ENCODE measurements around the gene RITA1. TPM values are rescaled to one million over a fixed set of nuclear protein-coding genes. Genes with fewer than 3 reads are reported as not detected.

Gene RITA1
- total RNA-seq, 1 experiment from 2014 or later = 20.7 TPM

DNA sequence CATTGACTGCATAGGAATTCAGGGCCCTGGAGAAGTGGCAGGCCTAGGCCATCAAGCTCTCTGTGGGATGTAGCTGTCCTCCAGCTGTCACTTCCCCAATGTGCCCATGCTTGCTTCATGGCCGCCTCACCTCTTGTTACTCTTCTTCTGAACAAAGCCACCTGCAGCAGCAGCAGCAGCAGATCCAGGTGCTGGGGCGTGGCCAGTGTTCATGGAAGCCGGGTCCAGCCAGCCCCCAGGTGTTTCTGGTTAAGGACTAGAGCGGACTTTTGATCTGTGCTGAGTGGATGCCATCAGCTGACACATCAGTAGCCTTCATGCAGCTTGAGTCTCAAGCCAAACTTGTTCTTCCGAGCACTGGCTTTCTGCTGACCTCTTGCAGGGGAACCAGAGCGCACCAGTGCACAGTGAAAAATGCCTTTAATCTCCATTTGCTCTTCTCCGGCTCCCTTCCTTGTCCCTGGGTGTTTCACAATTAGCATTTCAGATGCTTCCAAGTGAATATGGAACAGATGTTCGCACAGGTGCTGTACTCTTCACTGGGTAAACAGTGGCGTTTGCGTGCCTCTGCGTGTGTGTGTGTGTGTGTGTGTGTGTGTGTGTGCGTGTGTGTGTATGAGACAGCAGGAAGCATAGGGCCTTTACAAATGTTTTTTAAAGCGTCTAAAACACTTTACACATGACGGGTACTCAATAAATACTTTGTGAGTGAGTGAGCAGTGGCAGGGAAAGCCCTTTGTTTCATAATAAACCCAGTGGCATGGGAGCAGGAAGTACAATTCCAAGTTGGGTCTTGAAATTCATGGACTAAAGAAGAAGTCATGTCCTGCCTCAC lies 55.9 kb downstream of the RITA1 start (continued):
- TF ChIP-seq, protein P1, sequence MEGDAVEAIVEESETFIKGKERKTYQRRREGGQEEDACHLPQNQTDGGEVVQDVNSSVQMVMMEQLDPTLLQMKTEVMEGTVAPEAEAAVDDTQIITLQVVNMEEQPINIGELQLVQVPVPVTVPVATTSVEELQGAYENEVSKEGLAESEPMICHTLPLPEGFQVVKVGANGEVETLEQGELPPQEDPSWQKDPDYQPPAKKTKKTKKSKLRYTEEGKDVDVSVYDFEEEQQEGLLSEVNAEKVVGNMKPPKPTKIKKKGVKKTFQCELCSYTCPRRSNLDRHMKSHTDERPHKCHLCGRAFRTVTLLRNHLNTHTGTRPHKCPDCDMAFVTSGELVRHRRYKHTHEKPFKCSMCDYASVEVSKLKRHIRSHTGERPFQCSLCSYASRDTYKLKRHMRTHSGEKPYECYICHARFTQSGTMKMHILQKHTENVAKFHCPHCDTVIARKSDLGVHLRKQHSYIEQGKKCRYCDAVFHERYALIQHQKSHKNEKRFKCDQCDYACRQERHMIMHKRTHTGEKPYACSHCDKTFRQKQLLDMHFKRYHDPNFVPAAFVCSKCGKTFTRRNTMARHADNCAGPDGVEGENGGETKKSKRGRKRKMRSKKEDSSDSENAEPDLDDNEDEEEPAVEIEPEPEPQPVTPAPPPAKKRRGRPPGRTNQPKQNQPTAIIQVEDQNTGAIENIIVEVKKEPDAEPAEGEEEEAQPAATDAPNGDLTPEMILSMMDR (IDR thresholded peaks at IDR 0.05 in 2 of 3, conservative IDR thresholded peaks at IDR 0.05 in 1 of 3; ENCODE audit: borderline replicate concordance in 1 of 3, insufficient read depth in 1 of 3, low read depth in 2 of 3, low read length in 2 of 3) = no peak
- TF ChIP-seq ZFX (IDR thresholded peaks at IDR 0.05) = no peak
- TF ChIP-seq SIN3A (IDR thresholded peaks at IDR 0.05; ENCODE audit: low read depth) = no peak
- TF ChIP-seq ZNF274 (IDR thresholded peaks at IDR 0.05; ENCODE audit: low read depth, low read length) = no peak
- TF ChIP-seq CBX3 (IDR thresholded peaks at IDR 0.05; ENCODE audit: low read depth) = no peak
- no peak for TF ChIP-seq EGR1 (IDR thresholded peaks at IDR 0.05; ENCODE audit: low read depth)
- no peak for TF ChIP-seq CEBPB (IDR thresholded peaks at IDR 0.05; ENCODE audit: low read depth)

Small RNA genes lying within 50 kb of the gene (microRNA-seq; reads per million reads assigned to microRNA genes)
- 2.8 reads per million for gene MIR7106 (ENCODE audit: borderline number of aligned reads)

Other genes starting within 250 kb of the RITA1 start
- gene OAS3, start 247.2 kb upstream of the RITA1 start, total RNA-seq (2021; ENCODE audit: unreplicated experiment) = 29.5 TPM
- gene OAS2, start 207.2 kb upstream of the RITA1 start, total RNA-seq (2021; ENCODE audit: unreplicated experiment) = 0.30 TPM
- gene DTX1, start 129.0 kb upstream of the RITA1 start, total RNA-seq (2021; ENCODE audit: unreplicated experiment) = not detected
- gene RASAL1, start 50.0 kb upstream of the RITA1 start, total RNA-seq (2021; ENCODE audit: unreplicated experiment) = 16.0 TPM
- 0.34 TPM for gene CFAP73, start 36.0 kb upstream of the RITA1 start, total RNA-seq (2021; ENCODE audit: unreplicated experiment)
- gene DDX54, start 243 bp upstream of the RITA1 start, total RNA-seq (2021; ENCODE audit: unreplicated experiment) = 110 TPM
- gene TPCN1, start 35.7 kb downstream of the RITA1 start, total RNA-seq (2021; ENCODE audit: unreplicated experiment) = 29.7 TPM
- 30.9 TPM for gene SLC8B1, start 149.4 kb downstream of the RITA1 start, total RNA-seq (2021; ENCODE audit: unreplicated experiment)
- 45.0 TPM for gene PLBD2, start 172.9 kb downstream of the RITA1 start, total RNA-seq (2021; ENCODE audit: unreplicated experiment)
- gene SDS, start 218.2 kb downstream of the RITA1 start, total RNA-seq (2021; ENCODE audit: unreplicated experiment) = not detected
- gene SDSL, start 236.7 kb downstream of the RITA1 start, total RNA-seq (2021; ENCODE audit: unreplicated experiment) = 19.1 TPM